ENCODE measurements around the gene SH3GLB1. TPM values are rescaled to one million over a fixed set of nuclear protein-coding genes. Genes with fewer than 3 reads are reported as not detected.

Gene SH3GLB1
- total and polyA plus RNA-seq, 2 experiments from 2014 or later, result 41.5 to 57.4 TPM

DNA sequence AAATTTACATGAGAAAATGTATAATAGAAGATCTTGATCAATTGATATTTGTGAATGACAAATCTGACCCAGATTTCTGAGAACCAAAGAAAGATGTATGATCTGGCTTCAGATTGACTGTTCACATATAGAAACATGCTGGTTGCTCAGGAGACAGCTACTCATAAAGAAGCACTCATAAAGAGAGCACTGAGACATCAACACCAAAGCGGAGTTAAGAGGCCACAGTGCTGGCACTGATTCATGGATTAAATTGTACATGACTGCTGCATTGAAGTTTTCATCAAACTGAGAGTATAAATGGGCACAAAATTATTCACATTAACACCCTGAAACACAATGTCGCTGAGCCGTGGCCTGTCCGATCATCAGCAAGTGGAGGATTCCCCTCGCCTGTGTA lies 46.2 kb downstream of the SH3GLB1 start:
- Histone ChIP-seq H3K36me3 (no peaks in the 10 kb centered on the region), H3K4me1 (ENCODE audit: low read depth) (peaks cover 23% of the 10 kb centered on the region), H3K27ac (peak overlapping the region; percentile 77), H3K4me3 (no peak overlapping the region), H3K9me3 (ENCODE audit: low read depth) (no peaks in the 10 kb centered on the region), H3K27me3 (no peaks in the 10 kb centered on the region)
- no peak for DNase-seq (ENCODE audit: low read depth in 1 of 2, low spot score in 1 of 2)
- TF ChIP-seq, protein P1, sequence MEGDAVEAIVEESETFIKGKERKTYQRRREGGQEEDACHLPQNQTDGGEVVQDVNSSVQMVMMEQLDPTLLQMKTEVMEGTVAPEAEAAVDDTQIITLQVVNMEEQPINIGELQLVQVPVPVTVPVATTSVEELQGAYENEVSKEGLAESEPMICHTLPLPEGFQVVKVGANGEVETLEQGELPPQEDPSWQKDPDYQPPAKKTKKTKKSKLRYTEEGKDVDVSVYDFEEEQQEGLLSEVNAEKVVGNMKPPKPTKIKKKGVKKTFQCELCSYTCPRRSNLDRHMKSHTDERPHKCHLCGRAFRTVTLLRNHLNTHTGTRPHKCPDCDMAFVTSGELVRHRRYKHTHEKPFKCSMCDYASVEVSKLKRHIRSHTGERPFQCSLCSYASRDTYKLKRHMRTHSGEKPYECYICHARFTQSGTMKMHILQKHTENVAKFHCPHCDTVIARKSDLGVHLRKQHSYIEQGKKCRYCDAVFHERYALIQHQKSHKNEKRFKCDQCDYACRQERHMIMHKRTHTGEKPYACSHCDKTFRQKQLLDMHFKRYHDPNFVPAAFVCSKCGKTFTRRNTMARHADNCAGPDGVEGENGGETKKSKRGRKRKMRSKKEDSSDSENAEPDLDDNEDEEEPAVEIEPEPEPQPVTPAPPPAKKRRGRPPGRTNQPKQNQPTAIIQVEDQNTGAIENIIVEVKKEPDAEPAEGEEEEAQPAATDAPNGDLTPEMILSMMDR (IDR thresholded peaks at IDR 0.05; ENCODE audit: low read depth, low read length), result no peak

GRCh38 chr1:86751923-86752322 lies 47.5 kb downstream of the SH3GLB1 start:
- Histone ChIP-seq H3K4me3 (no peak overlapping the region), H3K27ac (no peak overlapping the region), H3K9me3 (ENCODE audit: low read depth) (no peaks in the 10 kb centered on the region), H3K27me3 (no peaks in the 10 kb centered on the region), H3K36me3 (no peaks in the 10 kb centered on the region), H3K4me1 (ENCODE audit: low read depth) (peaks cover 26% of the 10 kb centered on the region)
- TF ChIP-seq, protein P1 (IDR thresholded peaks at IDR 0.05; ENCODE audit: low read depth, low read length), result no peak
- DNase-seq (ENCODE audit: low read depth in 1 of 2, low spot score in 1 of 2), result no peak

- no peaks in the 10 kb centered on the region for H3K36me3 ChIP-seq
- peak in 1 of 2 donors; percentile 32 for DNase-seq (ENCODE audit: low read depth in 1 of 2, low spot score in 1 of 2)
- H3K4me3 ChIP-seq, result no peak overlapping the region
- peaks cover 26% of the 10 kb centered on the region for H3K4me1 ChIP-seq (ENCODE audit: low read depth)
- TF ChIP-seq, protein P1 (IDR thresholded peaks at IDR 0.05; ENCODE audit: low read depth, low read length), result no peak
- H3K27me3 ChIP-seq, result no peaks in the 10 kb centered on the region
- H3K27ac ChIP-seq, result no peak overlapping the region
- H3K9me3 ChIP-seq (ENCODE audit: low read depth), result no peaks in the 10 kb centered on the region
Measured at GRCh38 chr1:86753700-86754099, 49.3 kb downstream of the SH3GLB1 start.

- H3K27me3 ChIP-seq, result no peaks in the 10 kb centered on the region
- H3K4me1 ChIP-seq (ENCODE audit: low read depth), result peaks cover 26% of the 10 kb centered on the region
- TF ChIP-seq, protein P1 (IDR thresholded peaks at IDR 0.05; ENCODE audit: low read depth, low read length), result no peak
- H3K27ac ChIP-seq, result no peak overlapping the region
- H3K4me3 ChIP-seq, result no peak overlapping the region
- no peaks in the 10 kb centered on the region for H3K9me3 ChIP-seq (ENCODE audit: low read depth)
- no peaks in the 10 kb centered on the region for H3K36me3 ChIP-seq
- DNase-seq (ENCODE audit: low read depth in 1 of 2, low spot score in 1 of 2), result no peak
Measured at GRCh38 chr1:86754265-86754974, 50.0 kb downstream of the SH3GLB1 start.

DNA sequence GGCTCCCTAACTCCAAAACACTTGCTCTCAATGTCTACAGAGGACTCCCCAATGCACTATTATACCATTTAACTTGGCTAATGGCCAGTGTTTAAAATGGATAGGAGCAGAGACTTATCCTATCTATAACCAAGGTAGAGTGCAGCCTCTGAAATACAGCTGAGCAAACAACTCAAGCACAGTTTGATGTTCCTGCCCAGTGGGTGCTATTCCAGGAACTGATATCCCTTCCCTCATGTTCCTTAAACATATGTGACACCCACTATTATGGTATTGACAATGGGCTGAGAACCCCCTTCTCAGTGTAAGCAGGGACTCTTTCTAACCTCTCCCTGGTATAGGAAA lies 51.7 kb downstream of the SH3GLB1 start:
- Histone ChIP-seq H3K27me3 (no peaks in the 10 kb centered on the region), H3K4me1 (ENCODE audit: low read depth) (peaks cover 26% of the 10 kb centered on the region), H3K9me3 (ENCODE audit: low read depth) (no peaks in the 10 kb centered on the region), H3K4me3 (no peak overlapping the region), H3K36me3 (no peaks in the 10 kb centered on the region), H3K27ac (no peak overlapping the region)
- DNase-seq (ENCODE audit: low read depth in 1 of 2, low spot score in 1 of 2), result no peak
- TF ChIP-seq, protein P1 (IDR thresholded peaks at IDR 0.05; ENCODE audit: low read depth, low read length), result no peak
